ENCODE measurements around the gene DNMBP. TPM values are rescaled to one million over a fixed set of nuclear protein-coding genes. Genes with fewer than 3 reads are reported as not detected.

The DNMBP gene
- total RNA-seq, 2 experiments from 2014 or later = 2.2 to 2.3 TPM

- no peak overlapping the region for H3K27ac ChIP-seq (ENCODE audit: low read depth in 1 of 2, low read length in 2 of 2)
- H3K4me1 ChIP-seq (ENCODE audit: insufficient read depth, low read length) = no peaks in the 10 kb centered on the region
- H3K4me3 Mint-ChIP-seq = no peak overlapping the region
- TF ChIP-seq CTCF (IDR thresholded peaks at IDR 0.05) = no peak
- no peaks in the 10 kb centered on the region for H3K36me3 Mint-ChIP-seq (ENCODE audit: low read depth)
- CTCF ChIA-PET = no interaction called here
- no peak overlapping the region for H3K4me3 ChIP-seq (ENCODE audit: low read length)
- H3K4me1 Mint-ChIP-seq (ENCODE audit: low read depth) = no peaks in the 10 kb centered on the region
- no peak for ATAC-seq (ENCODE audit: poor library complexity)
- intact Hi-C loops (cut with DNase I, micrococcal nuclease) = no loop called here
- H3K27me3 Mint-ChIP-seq = no peaks in the 10 kb centered on the region
- no peaks in the 10 kb centered on the region for H3K36me3 ChIP-seq (ENCODE audit: insufficient read depth, low read length)
- no peak overlapping the region for H3K27ac Mint-ChIP-seq
- H3K9me3 ChIP-seq (ENCODE audit: control insufficient read depth in 1 of 2, insufficient read depth in 1 of 2, low read length in 2 of 2) = no peaks in the 10 kb centered on the region
- no peak for DNase-seq
- H3K9me3 Mint-ChIP-seq = no peaks in the 10 kb centered on the region
- POLR2A ChIA-PET = no interaction called here
- H3K27me3 ChIP-seq (ENCODE audit: control insufficient read depth in 1 of 2, insufficient read depth in 2 of 2, low read length in 2 of 2) = peaks cover 0 to 3% of the 10 kb centered on the region in 2 experiments
Measured at GRCh38 chr10:99920901-99921300, 88.8 kb downstream of the DNMBP start.

- Mint-ChIP-seq H3K9me3 (no peaks in the 10 kb centered on the region), H3K4me3 (no peak overlapping the region), H3K27me3 (no peaks in the 10 kb centered on the region), H3K36me3 (ENCODE audit: low read depth) (no peaks in the 10 kb centered on the region), H3K27ac (no peak overlapping the region), H3K4me1 (ENCODE audit: low read depth) (no peaks in the 10 kb centered on the region)
- ChIA-PET POLR2A (no interaction called here), CTCF (no interaction called here)
- H3K4me1 ChIP-seq (ENCODE audit: insufficient read depth, low read length) = no peaks in the 10 kb centered on the region
- H3K36me3 ChIP-seq (ENCODE audit: insufficient read depth, low read length) = no peaks in the 10 kb centered on the region
- DNase-seq = no peak
- intact Hi-C loops (cut with DNase I, micrococcal nuclease) = no loop called here
- no peak overlapping the region for H3K27ac ChIP-seq (ENCODE audit: low read depth in 1 of 2, low read length in 2 of 2)
- peaks cover 0 to 3% of the 10 kb centered on the region in 2 experiments for H3K27me3 ChIP-seq (ENCODE audit: control insufficient read depth in 1 of 2, insufficient read depth in 2 of 2, low read length in 2 of 2)
- TF ChIP-seq CTCF (IDR thresholded peaks at IDR 0.05) = no peak
- H3K9me3 ChIP-seq (ENCODE audit: control insufficient read depth in 1 of 2, insufficient read depth in 1 of 2, low read length in 2 of 2) = no peaks in the 10 kb centered on the region
- no peak overlapping the region for H3K4me3 ChIP-seq (ENCODE audit: low read length)
- ATAC-seq (ENCODE audit: poor library complexity) = no peak
Measured at GRCh38 chr10:99920486-99920885, 89.3 kb downstream of the DNMBP start.

- ATAC-seq (ENCODE audit: poor library complexity) = no peak
- Mint-ChIP-seq H3K27ac (no peak overlapping the region), H3K4me3 (no peak overlapping the region), H3K9me3 (no peaks in the 10 kb centered on the region), H3K4me1 (ENCODE audit: low read depth) (no peaks in the 10 kb centered on the region), H3K27me3 (no peaks in the 10 kb centered on the region), H3K36me3 (ENCODE audit: low read depth) (no peaks in the 10 kb centered on the region)
- ChIA-PET CTCF (no interaction called here), POLR2A (no interaction called here)
- intact Hi-C loops (cut with DNase I, micrococcal nuclease) = no loop called here
- H3K36me3 ChIP-seq (ENCODE audit: insufficient read depth, low read length) = no peaks in the 10 kb centered on the region
- no peak overlapping the region for H3K4me3 ChIP-seq (ENCODE audit: low read length)
- H3K27ac ChIP-seq (ENCODE audit: low read depth in 1 of 2, low read length in 2 of 2) = no peak overlapping the region
- H3K4me1 ChIP-seq (ENCODE audit: insufficient read depth, low read length) = no peaks in the 10 kb centered on the region
- H3K27me3 ChIP-seq (ENCODE audit: control insufficient read depth in 1 of 2, insufficient read depth in 2 of 2, low read length in 2 of 2) = peaks cover 0 to 3% of the 10 kb centered on the region in 2 experiments
- no peak for TF ChIP-seq CTCF (IDR thresholded peaks at IDR 0.05)
- H3K9me3 ChIP-seq (ENCODE audit: control insufficient read depth in 1 of 2, insufficient read depth in 1 of 2, low read length in 2 of 2) = no peaks in the 10 kb centered on the region
- DNase-seq = no peak
Measured at GRCh38 chr10:99917963-99918825, 91.6 kb downstream of the DNMBP start.
